GM19397 (cell line): ENCODE results near the gene ENTPD2.

Experiments
- ATAC-seq: cut with Tn5 transposase; IDR thresholded peaks from one replicate; pipeline ENCODE4 v1.9.1; 2021; ENCODE audit warnings: mild to moderate bottlenecking, moderate library complexity; ENCODE audit not compliant: unreplicated experiment

ENTPD2 gene

GRCh38 chr9:137031904-137032640 lies 21.8 kb downstream of the ENTPD2 start, which contains the start of gene FUT7:
FUT7 (minus strand) TSS chr9:137032088; CDS start chr9:137031991, 97 bp downstream.
- ATAC-seq: no peak

- ATAC-seq: no peak
Measured at GRCh38 chr9:137030538-137031527, 23.0 kb downstream of the ENTPD2 start.

- no peak for ATAC-seq
Measured at GRCh38 chr9:137030006-137030405, 23.9 kb downstream of the ENTPD2 start.

GRCh38 chr9:137029058-137029936 lies 24.6 kb downstream of the ENTPD2 start:
- ATAC-seq: no peak

- peak; percentile 42 for ATAC-seq
Measured at GRCh38 chr9:137028263-137029057, 25.4 kb downstream of the ENTPD2 start.

GRCh38 chr9:137027369-137028262 lies 26.2 kb downstream of the ENTPD2 start, which contains the start of gene ABCA2:
ABCA2 (minus strand) TSS chr9:137028237; CDS start chr9:137028140, 97 bp downstream.
- no peak for ATAC-seq

GRCh38 chr9:137026828-137027227 lies 27.0 kb downstream of the ENTPD2 start:
- no peak for ATAC-seq

- ATAC-seq: no peak
Measured at GRCh38 chr9:137026384-137026783, 27.5 kb downstream of the ENTPD2 start.

- no peak for ATAC-seq
Measured at GRCh38 chr9:137025517-137025966, 28.3 kb downstream of the ENTPD2 start.

GRCh38 chr9:137023583-137023991 lies 30.3 kb downstream of the ENTPD2 start:
- ATAC-seq: no peak

- ATAC-seq: no peak
Measured at GRCh38 chr9:137023157-137023556, 30.7 kb downstream of the ENTPD2 start.

- ATAC-seq: no peak
Measured at GRCh38 chr9:137022662-137023008, 31.2 kb downstream of the ENTPD2 start.

- no peak for ATAC-seq
Measured at GRCh38 chr9:137021979-137022661, 31.7 kb downstream of the ENTPD2 start.

- ATAC-seq: no peak
Measured at GRCh38 chr9:137021568-137021978, 32.3 kb downstream of the ENTPD2 start.

GRCh38 chr9:137020771-137021567 lies 32.9 kb downstream of the ENTPD2 start:
- no peak for ATAC-seq

- ATAC-seq: no peak
Measured at GRCh38 chr9:137019891-137020683, 33.8 kb downstream of the ENTPD2 start.
